Measurements from ENCODE around the gene PLXNB2.

The PLXNB2 gene

DNA sequence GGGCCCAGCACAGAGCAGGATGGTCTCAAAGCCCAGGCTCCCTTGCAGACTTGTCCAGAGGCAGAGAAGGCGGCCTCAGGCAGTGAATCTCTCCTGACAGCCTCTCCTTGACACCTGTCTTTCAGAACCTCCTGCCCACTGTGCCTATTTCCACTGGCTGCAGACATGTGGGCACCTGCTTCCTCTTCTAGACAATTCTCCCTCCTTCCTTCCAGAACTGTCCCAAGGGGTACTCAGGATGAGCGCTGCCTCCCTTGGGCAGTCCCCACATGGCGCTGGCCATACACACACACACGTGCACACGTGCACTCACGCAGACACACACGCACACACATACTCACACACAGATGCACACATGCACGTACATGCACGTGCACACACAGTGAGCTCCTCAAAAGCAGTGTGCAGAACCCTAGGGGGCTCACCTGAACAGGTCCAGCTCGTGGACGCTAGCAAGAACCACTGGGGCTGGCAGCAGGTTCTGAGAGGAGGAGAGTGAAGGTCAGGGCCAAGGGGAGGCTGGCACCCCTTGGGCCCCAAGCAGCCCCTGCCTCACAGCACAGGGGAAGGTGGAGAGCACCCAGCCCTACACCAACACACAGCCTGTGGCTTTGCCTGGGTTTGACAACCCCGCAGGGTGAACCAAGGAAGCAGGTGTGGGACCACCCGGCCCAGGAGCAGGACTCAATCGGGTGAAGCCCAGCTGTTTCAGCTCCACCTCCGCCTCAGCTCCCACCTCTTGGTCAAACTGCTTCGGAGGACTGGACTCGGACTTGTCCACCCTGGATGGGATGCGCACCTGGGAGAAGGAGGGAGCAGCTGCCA, 8.1 kb upstream of the PLXNB2 start:
- in situ Hi-C loops (cut with HindIII; ENCODE audit: low sequenced_read_pairs), result no loop called here

DNA sequence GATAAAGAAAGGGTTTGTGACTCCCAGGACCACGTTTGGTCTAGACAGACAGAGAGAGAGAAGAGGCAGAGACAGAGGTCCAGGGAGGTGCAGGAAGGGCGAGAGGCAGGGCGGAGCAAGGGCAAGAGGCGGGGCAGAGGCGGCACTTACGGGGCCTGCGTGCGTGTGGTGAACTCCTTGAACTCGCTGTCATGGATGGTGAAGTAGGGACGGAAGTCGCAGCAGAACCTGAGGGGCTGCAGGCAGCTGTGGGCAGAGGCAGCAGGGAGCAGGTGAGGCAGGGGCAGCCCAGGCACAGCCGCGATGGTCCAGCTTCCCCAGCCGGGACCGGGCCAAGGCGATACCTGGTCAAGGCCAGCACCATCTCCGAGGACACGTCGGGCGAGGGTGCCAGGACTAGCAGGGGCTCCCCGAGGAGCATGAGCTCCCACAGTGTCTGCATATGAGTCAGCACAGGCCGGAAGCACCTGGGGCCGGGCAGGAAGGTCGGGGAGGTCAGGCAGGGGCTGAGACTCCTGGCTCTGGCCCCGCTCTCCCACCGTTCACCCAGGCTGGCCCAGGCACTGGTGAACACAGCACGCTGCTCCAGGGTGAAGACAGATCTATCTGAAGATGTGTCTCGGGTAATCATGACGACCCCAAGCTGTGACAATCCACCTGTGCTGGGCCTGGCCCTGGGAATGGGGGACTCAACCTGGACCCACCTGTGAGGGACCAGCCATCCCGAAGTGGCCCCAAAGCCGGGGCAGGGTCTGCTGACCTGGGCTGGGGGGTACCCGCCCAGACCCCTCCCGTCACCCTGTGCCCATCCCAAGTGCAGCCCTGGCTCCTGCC, 7.2 kb upstream of the PLXNB2 start:
- TF ChIP-seq, protein P1, sequence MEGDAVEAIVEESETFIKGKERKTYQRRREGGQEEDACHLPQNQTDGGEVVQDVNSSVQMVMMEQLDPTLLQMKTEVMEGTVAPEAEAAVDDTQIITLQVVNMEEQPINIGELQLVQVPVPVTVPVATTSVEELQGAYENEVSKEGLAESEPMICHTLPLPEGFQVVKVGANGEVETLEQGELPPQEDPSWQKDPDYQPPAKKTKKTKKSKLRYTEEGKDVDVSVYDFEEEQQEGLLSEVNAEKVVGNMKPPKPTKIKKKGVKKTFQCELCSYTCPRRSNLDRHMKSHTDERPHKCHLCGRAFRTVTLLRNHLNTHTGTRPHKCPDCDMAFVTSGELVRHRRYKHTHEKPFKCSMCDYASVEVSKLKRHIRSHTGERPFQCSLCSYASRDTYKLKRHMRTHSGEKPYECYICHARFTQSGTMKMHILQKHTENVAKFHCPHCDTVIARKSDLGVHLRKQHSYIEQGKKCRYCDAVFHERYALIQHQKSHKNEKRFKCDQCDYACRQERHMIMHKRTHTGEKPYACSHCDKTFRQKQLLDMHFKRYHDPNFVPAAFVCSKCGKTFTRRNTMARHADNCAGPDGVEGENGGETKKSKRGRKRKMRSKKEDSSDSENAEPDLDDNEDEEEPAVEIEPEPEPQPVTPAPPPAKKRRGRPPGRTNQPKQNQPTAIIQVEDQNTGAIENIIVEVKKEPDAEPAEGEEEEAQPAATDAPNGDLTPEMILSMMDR (IDR thresholded peaks at IDR 0.05; ENCODE audit: low read depth, low read length), result no peak
- in situ Hi-C loops (cut with HindIII; ENCODE audit: low sequenced_read_pairs), result no loop called here
- H3K4me3 ChIP-seq (ENCODE audit: low read depth, low read length), result no peak overlapping the region
- DNase-seq (ENCODE audit: low read depth, low spot score), result no peak

More for the DNA sequence above, 8.1 kb upstream of the PLXNB2 start:
- TF ChIP-seq, protein P1 (IDR thresholded peaks at IDR 0.05; ENCODE audit: low read depth, low read length), result no peak
- no peak overlapping the region for H3K4me3 ChIP-seq (ENCODE audit: low read depth, low read length)
- DNase-seq (ENCODE audit: low read depth, low spot score), result no peak

DNA sequence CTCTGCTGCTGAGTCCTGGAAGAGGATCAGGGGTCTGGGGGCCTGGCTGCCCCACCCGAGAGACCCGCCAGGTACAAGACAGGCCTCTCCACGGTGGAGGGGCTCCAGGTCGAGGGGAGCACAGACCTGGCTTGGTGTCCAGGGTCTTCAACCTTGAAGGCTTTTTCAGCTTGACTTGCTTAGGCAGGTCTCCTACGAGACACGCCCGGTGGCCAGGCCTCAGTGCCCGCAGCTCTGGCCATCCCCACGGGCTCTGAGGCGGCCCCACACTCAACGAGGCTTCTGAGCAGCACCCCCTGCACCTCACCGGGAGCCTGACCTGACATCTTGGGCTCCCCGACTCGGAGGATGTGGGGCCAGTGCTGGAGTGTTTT, 6.6 kb upstream of the PLXNB2 start:
- H3K4me3 ChIP-seq (ENCODE audit: low read depth, low read length), result no peak overlapping the region
- no peak for DNase-seq (ENCODE audit: low read depth, low spot score)
- TF ChIP-seq, protein P1 (IDR thresholded peaks at IDR 0.05; ENCODE audit: low read depth, low read length), result no peak
- in situ Hi-C loops (cut with HindIII; ENCODE audit: low sequenced_read_pairs), result no loop called here

DNA sequence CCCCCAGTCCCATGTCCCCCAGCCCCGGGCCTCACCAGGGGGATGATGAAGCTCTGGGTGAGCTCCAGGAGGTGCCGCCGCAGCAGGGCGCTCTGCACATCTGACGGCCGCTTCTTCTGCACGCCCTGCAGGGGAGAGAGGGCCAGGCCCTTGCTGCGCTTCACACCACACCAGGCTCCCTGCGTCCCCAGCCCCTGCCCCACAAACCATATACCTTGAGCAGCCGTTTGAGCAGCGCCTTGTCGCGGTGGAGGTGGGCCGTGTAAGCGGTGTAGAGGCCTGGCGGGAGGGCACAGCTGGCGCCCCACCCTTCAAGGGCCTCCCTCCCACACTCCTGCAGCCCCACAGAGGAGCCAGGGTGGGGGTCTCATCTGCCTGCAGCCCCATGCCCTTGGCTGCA, 6.2 kb upstream of the PLXNB2 start:
- no peak for DNase-seq (ENCODE audit: low read depth, low spot score)
- TF ChIP-seq, protein P1 (IDR thresholded peaks at IDR 0.05; ENCODE audit: low read depth, low read length), result no peak
- in situ Hi-C loops (cut with HindIII; ENCODE audit: low sequenced_read_pairs), result no loop called here
- no peak overlapping the region for H3K4me3 ChIP-seq (ENCODE audit: low read depth, low read length)

DNA sequence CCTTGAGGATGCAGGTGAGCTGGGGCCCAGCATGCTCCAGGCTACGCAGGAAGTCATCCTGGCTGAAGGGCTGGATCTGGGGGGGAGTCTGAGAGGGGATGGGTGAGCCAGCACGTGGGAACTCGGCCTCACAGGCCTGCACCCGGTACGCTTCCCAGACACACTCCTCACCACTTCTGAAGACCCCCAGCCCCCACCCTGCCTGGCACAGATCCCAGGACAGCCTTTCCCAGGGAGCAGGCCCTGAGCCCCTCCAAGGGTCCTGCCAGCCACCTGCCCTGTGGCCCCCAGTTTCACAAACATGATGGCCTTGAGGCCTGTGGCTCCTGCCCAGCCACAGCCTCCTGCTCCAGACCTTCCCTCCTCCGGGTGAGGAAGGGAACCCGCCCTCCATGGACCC, 5.6 kb upstream of the PLXNB2 start:
- no peak overlapping the region for H3K4me3 ChIP-seq (ENCODE audit: low read depth, low read length)
- in situ Hi-C loops (cut with HindIII; ENCODE audit: low sequenced_read_pairs), result no loop called here
- TF ChIP-seq, protein P1 (IDR thresholded peaks at IDR 0.05; ENCODE audit: low read depth, low read length), result no peak
- DNase-seq (ENCODE audit: low read depth, low spot score), result no peak

DNA sequence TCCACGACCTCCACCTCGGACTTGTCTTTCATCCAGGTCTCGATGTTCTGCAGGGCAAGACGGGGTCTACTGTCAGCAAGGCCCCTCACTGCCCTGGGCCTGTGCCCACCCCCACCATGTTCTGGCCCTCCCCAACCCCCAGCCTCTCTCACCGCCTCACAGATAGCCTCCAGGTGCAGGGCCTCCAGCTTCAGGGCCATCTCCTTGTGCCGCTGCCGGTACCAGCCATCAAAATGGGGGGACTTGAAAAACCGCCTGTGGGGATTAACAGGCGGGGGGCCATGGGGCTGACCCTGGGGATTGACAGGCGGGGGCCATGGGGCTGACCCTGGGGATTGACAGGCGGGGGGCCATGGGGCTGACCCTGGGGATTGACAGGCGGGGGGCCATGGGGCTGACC, 4.9 kb upstream of the PLXNB2 start:
- TF ChIP-seq, protein P1 (IDR thresholded peaks at IDR 0.05; ENCODE audit: low read depth, low read length), result no peak
- in situ Hi-C loops (cut with HindIII; ENCODE audit: low sequenced_read_pairs), result no loop called here
- no peak overlapping the region for H3K4me3 ChIP-seq (ENCODE audit: low read depth, low read length)
- no peak for DNase-seq (ENCODE audit: low read depth, low spot score)
